Rectal smooth muscle tissue (tissue), 1 donor: Measurements from ENCODE around the gene ADAMTS14.

Experiments
- H3K27ac ChIP-seq: one replicate; pipeline ENCODE4 v1.7.0; 2013; ENCODE audit warnings: low read depth, low read length, inconsistent platforms
- H3K27me3 ChIP-seq: one replicate; pipeline ENCODE4 v1.7.0; 2013; ENCODE audit warnings: low read length; ENCODE audit not compliant: control insufficient read depth, insufficient read depth
- H3K36me3 ChIP-seq: one replicate; pipeline ENCODE4 v1.7.0; 2013; ENCODE audit warnings: low read length; ENCODE audit not compliant: control insufficient read depth, insufficient read depth
- H3K4me1 ChIP-seq: one replicate; pipeline ENCODE4 v1.7.0; 2013; ENCODE audit warnings: low read length; ENCODE audit not compliant: control insufficient read depth, insufficient read depth
- H3K4me3 ChIP-seq: one replicate; pipeline ENCODE4 v1.7.0; 2013; ENCODE audit warnings: low read length
- H3K9ac ChIP-seq: one replicate; pipeline ENCODE4 v1.7.0; 2013; ENCODE audit warnings: low read length

The ADAMTS14 gene

DNA sequence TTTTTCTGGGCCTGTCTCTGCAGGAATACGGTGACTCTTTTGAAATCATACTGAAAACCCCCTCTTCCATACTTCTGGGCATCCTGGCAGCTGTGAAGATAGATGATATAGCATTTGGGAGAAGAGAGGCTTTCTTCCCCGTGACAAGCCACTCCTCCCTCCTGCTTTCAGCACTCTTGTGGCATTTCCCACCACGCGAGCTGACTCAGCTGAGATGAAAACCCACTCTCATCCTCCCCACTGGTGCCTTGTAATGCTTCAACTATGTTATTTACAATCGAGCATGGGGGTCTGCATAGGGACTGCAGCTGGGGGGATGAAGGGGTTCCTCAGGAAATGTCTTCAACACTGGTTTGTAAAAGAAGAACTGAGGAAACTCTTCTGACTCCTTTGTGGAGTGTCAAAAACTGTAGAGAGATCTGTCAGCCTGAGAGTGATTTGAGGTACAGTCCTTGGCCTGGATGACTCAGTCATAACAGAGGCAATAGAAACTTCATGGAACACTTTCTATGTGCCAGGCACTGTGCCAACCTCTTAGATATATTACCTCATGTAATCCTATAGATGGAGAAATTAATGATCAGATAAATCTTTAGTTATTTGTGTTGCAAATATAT lies 114.6 kb downstream of the ADAMTS14 start:
- Histone ChIP-seq H3K27ac (no peak overlapping the region), H3K9ac (no peak overlapping the region), H3K27me3 (no peaks in the 10 kb centered on the region), H3K4me1 (no peaks in the 10 kb centered on the region), H3K36me3 (no peaks in the 10 kb centered on the region), H3K4me3 (no peak overlapping the region)

DNA sequence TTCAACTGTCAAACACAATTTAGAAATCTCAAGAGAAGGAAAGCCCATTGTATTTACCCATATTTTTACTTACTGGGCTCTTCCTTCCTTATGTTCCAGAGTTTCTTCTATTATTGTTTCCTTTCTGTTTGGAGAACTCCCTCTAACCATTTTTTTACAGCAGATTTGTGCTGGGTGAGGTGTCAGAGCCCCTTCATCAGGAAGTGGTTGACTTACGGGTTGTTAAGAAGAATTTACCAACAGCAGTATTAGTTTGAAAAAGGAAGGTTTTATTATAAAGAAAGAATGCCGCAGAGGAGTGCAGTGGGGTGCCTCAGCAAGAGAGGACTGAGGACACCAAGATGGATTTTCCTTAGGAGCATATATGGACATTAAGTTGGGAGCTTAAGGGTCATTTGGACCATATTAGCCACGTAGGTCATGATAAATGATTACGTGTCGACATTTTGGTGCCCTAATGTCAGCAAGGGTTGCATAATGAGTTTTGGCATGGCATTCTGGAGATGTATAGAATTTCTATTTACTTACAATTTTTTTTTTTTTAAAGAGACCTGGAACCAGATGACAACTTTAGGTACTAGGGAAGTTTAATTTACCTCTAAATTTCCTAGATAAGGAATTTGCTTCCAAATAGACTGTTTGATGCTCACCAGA lies 119.2 kb downstream of the ADAMTS14 start:
- H3K9ac ChIP-seq = no peak overlapping the region
- H3K27me3 ChIP-seq = no peaks in the 10 kb centered on the region
- no peak overlapping the region for H3K4me3 ChIP-seq
- no peak overlapping the region for H3K27ac ChIP-seq
- H3K4me1 ChIP-seq = no peaks in the 10 kb centered on the region
- H3K36me3 ChIP-seq = no peaks in the 10 kb centered on the region

DNA sequence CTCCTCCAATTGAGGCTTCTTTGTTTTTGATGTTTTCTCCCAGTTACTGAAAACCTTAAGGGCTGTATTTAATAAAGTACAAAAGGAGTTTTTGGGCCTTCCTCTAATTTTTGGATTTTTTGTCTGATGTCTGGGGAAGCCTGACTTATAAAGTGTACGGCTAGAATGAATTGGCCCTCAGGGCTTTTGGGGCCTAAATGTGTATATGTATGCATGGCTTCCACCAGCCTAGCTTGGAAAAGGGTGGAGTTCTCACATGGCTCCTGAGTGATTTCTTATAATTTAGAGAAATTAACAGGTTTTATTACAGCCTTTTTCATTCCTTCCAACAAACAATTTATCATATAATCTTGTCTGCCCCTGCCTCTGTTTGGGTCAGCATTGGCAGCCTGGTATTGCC lies 123.3 kb downstream of the ADAMTS14 start:
- no peak overlapping the region for H3K9ac ChIP-seq
- no peaks in the 10 kb centered on the region for H3K36me3 ChIP-seq
- H3K4me3 ChIP-seq = no peak overlapping the region
- no peaks in the 10 kb centered on the region for H3K4me1 ChIP-seq
- H3K27ac ChIP-seq = no peak overlapping the region
- H3K27me3 ChIP-seq = peaks cover 7% of the 10 kb centered on the region

DNA sequence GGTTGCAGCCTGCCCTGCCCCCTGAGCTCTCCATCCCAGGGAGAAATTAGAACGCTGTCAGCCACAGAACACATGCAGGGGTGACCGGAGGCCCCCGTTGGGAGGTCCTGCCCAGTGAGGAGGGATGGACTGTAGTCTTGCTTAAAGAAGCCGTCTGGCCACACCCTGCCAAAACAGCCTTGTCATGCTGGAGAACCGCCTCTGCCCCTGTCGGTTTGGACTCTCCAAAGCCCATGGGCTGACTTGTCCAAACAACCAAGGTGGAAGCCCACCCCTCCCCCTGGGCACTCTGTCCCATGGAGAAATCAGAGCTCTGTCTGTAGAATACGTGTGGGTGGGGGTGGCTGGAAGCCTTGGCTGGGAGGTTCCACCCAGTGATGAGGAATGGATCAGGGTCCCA lies 125.5 kb downstream of the ADAMTS14 start:
- peaks cover 7% of the 10 kb centered on the region for H3K27me3 ChIP-seq
- no peaks in the 10 kb centered on the region for H3K36me3 ChIP-seq
- no peak overlapping the region for H3K4me3 ChIP-seq
- H3K27ac ChIP-seq = no peak overlapping the region
- no peak overlapping the region for H3K9ac ChIP-seq
- H3K4me1 ChIP-seq = no peaks in the 10 kb centered on the region

DNA sequence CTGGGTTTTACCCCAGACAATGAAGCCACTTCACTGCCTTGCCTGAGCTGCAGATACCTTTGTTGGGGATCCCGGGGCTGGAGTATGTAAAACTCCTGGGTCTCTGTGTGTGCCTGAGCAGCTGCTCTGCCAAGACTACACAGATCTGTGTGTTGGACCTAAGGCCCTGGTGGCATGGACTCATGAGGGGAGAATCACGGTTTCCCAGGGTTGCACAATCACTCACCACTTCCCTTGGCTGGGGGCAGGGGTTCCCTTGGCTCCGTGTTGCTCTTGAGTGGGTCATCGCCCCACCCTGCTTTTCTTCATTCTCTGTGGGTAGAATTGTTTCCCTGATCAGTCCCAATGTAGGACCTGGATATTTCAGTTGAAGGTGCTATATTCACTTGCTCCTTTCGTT lies 126.8 kb downstream of the ADAMTS14 start:
- no peaks in the 10 kb centered on the region for H3K4me1 ChIP-seq
- H3K27me3 ChIP-seq = peaks cover 7% of the 10 kb centered on the region
- no peak overlapping the region for H3K27ac ChIP-seq
- H3K4me3 ChIP-seq = no peak overlapping the region
- no peak overlapping the region for H3K9ac ChIP-seq
- H3K36me3 ChIP-seq = no peaks in the 10 kb centered on the region

DNA sequence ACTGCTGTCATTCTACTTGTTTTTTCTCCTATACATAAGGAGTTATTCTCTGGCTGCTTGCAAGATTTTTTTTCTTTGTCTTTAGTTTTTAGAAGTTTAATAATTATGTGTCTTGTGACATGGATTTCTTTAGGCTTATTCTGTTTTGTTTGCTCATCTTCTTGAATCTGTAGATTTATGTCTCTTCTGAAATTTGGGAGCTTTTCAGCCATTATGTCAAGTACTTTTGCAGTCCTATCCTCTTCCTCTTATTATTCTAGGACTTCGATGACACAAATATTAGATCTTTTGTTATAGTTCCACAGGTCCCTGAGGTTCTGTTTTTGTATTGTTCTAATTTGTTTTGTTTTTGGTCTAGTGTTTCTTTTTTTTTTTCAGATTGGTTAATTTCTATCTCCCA lies 129.5 kb downstream of the ADAMTS14 start:
- no peak overlapping the region for H3K9ac ChIP-seq
- H3K4me3 ChIP-seq = no peak overlapping the region
- H3K36me3 ChIP-seq = no peaks in the 10 kb centered on the region
- H3K27me3 ChIP-seq = peaks cover 7% of the 10 kb centered on the region
- no peak overlapping the region for H3K27ac ChIP-seq
- H3K4me1 ChIP-seq = no peaks in the 10 kb centered on the region

DNA sequence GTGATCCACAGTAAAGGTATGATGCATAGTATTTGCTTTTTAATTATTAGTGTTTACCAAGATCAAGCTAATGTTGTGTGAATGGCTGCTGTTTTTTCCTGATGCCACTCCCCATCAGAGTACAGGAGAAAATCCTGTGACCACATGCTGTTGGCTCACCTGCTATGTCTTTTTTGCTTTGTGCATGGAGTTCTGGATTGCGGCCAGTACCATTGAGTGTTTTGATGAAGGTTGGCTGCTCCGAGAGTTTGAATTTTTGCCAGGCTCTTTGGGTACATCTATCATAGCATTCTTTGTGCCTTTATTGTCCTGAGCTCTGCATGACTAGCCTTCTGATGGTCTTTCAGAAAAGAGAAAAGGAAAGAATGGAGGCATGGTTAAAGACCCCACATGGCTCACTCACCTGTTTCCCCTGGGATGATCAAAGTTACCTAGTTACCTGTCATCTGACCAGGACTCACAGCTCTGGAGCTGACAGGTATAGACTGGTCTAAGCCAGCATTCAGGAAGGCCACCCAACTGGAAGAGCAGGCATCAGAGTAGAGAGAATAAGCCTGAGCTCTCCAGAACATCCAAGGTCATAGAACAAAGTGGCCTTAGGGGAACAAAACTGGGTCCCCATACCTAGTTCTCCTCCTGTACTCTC lies 131.6 kb downstream of the ADAMTS14 start:
- no peaks in the 10 kb centered on the region for H3K36me3 ChIP-seq
- H3K9ac ChIP-seq = no peak overlapping the region
- no peaks in the 10 kb centered on the region for H3K27me3 ChIP-seq
- no peak overlapping the region for H3K27ac ChIP-seq
- no peaks in the 10 kb centered on the region for H3K4me1 ChIP-seq
- no peak overlapping the region for H3K4me3 ChIP-seq

DNA sequence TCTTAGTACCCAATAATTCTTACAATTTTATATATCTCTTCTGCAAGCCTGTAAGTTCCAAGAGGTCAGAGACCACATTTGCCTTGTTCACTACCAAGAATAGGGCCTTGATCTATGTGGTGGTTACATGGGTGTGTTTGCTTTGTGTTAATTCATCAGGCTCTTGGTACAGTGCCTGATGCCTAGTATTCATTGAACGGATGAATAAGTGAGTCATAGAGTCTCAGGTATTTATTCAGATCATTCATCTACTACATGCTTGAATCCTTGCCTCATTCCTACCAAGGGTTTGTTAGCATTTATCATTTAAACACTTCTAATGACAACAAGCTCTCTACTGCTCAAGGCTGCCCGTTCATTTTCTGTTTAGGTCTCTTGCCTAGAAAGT lies 132.1 kb downstream of the ADAMTS14 start:
- H3K27me3 ChIP-seq = no peaks in the 10 kb centered on the region
- H3K4me3 ChIP-seq = no peak overlapping the region
- no peak overlapping the region for H3K9ac ChIP-seq
- H3K36me3 ChIP-seq = no peaks in the 10 kb centered on the region
- H3K4me1 ChIP-seq = no peaks in the 10 kb centered on the region
- H3K27ac ChIP-seq = no peak overlapping the region

DNA sequence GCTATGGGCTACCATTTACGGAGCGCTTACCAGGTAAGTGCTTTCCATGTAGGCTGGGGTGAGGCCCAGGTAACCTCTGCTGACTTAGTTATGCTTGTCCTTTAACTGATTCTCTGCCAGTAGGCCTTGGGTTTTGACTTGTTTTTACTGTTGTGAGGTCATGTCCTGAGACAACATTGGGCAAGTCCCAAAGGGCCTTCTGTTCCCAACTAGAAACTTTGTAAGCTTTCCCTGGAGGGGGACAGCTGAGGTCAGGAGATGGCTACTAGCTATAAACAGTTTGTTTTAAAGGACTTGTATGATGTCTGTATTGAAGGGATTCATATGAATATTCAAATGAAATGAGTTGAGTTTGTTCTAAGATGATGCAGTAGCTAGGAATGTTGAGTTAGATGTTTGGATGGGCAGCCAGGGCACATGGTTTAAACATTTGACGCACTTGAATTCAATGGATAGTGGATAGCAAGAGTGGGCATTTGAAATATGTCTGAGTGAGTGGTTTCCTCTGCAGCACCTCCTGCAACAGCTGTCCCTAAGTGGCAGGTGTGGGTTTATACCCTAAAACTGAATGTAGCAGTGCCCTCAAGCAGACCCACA lies 133.4 kb downstream of the ADAMTS14 start:
- Histone ChIP-seq H3K27ac (no peak overlapping the region), H3K27me3 (no peaks in the 10 kb centered on the region), H3K4me3 (no peak overlapping the region), H3K9ac (no peak overlapping the region), H3K4me1 (no peaks in the 10 kb centered on the region), H3K36me3 (no peaks in the 10 kb centered on the region)

DNA sequence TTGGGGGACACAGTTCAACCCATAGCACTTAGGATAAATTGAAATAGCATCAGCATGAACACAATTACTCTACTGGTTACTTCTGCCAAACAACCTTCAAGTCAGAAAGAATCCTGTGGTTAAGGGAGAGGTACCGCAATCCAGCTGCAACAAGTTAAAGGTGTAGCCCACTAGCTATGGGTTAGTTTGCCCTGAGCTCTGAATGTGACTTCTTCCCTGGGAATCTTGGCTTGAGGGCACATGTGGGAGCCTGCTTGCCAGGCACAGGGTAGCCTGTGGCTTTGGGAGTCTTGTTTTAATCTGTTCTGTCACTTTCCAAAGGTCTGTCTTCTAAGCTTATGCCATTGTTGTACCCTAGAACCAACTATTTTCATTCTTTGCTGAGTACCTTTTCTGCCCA lies 134.5 kb downstream of the ADAMTS14 start:
- H3K9ac ChIP-seq = no peak overlapping the region
- H3K27ac ChIP-seq = no peak overlapping the region
- no peak overlapping the region for H3K4me3 ChIP-seq
- no peaks in the 10 kb centered on the region for H3K4me1 ChIP-seq
- no peaks in the 10 kb centered on the region for H3K27me3 ChIP-seq
- H3K36me3 ChIP-seq = no peaks in the 10 kb centered on the region

DNA sequence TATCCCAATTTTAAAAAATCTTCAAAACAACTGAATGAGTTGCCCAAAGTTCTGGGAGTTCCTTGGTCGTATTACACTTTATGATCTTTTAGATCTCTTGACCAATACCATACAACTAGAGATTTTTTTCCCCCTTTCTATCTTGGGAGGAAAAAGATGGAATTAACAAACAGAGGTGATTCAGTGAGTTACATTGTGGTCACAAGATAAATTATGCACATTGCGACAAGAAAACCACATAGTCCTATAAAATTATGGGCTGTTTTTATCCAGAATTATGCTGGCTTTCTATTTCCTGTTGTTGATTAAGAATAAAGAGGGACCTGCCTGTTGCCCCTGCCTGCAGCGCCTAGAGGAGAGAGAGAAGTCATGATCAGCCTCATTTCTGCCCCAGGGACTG lies 135.2 kb downstream of the ADAMTS14 start:
- Histone ChIP-seq H3K36me3 (no peaks in the 10 kb centered on the region), H3K4me3 (no peak overlapping the region), H3K4me1 (no peaks in the 10 kb centered on the region), H3K27ac (no peak overlapping the region), H3K9ac (no peak overlapping the region), H3K27me3 (no peaks in the 10 kb centered on the region)

DNA sequence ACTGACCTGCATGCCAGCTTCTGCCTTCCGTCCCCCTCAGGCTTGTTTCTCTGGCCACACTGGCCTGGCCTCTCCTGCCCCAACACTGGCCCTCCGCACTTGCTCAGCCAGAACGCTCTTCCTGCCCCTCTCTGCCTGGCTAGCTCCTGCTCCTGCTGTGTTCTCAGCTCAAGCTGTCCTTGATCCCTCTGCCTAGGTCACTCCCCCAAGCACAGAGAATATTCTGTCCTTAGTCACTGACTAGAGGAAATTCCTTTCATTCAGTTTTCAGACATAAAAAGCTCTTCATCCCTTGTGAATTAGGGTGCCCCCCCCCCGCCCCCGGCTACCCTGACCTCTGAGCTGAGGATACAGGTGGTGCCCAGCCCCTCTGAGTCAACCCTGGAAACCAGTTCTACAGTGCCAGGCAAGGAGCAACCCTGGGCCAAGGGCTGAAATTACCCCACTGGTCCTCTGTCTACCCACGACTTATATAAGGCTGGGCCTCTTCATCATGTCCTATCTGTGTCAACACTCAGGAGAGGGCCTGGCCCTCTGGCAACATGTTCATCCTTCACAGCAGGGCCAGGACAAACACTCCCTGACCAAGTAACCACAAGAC lies 136.8 kb downstream of the ADAMTS14 start:
- no peak overlapping the region for H3K9ac ChIP-seq
- no peak overlapping the region for H3K4me3 ChIP-seq
- no peak overlapping the region for H3K27ac ChIP-seq
- H3K27me3 ChIP-seq = no peaks in the 10 kb centered on the region
- no peaks in the 10 kb centered on the region for H3K4me1 ChIP-seq
- H3K36me3 ChIP-seq = no peaks in the 10 kb centered on the region
